Osteoblast (primary cell): ENCODE results near the gene LRRC4C. TPM values are rescaled to one million over a fixed set of nuclear protein-coding genes. Genes with fewer than 3 reads are reported as not detected.

Experiments
- DNase-seq: peaks from one replicate; pipeline ENCODE4 v3.0.0; 2011; ENCODE audit warnings: low spot score, mixed read lengths; ENCODE audit not compliant: insufficient read length; ENCODE audit errors: missing footprints
- H2AFZ ChIP-seq: 2 replicates; pipeline ENCODE4 v1.6.0; 2011; ENCODE audit warnings: mild to moderate bottlenecking, low read length
- H3K27ac ChIP-seq: 2 replicates; pipeline ENCODE4 v1.5.1; 2011; ENCODE audit warnings: mild to moderate bottlenecking, low read depth, low read length, moderate library complexity
- H3K27me3 ChIP-seq: 2 replicates; pipeline ENCODE4 v1.6.0; 2012; ENCODE audit warnings: mild to moderate bottlenecking, control low read depth, inconsistent platforms, low read length, moderate library complexity; ENCODE audit not compliant: insufficient read depth
- H3K36me3 ChIP-seq: 2 replicates; pipeline ENCODE4 v1.5.1; 2011; ENCODE audit warnings: mild to moderate bottlenecking, low read length, control low read depth, moderate library complexity; ENCODE audit not compliant: insufficient read depth
- H3K4me1 ChIP-seq: 2 replicates; pipeline ENCODE4 v1.5.1; 2011; ENCODE audit warnings: mild to moderate bottlenecking, low read length, control low read depth, moderate library complexity; ENCODE audit not compliant: insufficient read depth
- H3K4me2 ChIP-seq: 2 replicates; pipeline ENCODE4 v1.6.0; 2011; ENCODE audit warnings: mild to moderate bottlenecking, low read length; ENCODE audit not compliant: insufficient read depth
- H3K4me3 ChIP-seq: fragments of 200-600 bp; sonication (generic); 3 replicates; pipeline ENCODE4 v1.5.1; 2012; ENCODE audit warnings: mild to moderate bottlenecking, low read length, inconsistent platforms; ENCODE audit not compliant: insufficient read depth
- H3K79me2 ChIP-seq: 2 replicates; pipeline ENCODE4 v1.6.0; 2012; ENCODE audit warnings: mild to moderate bottlenecking, low read length, control low read depth, inconsistent platforms; ENCODE audit not compliant: insufficient read depth
- H3K9me3 ChIP-seq: 2 replicates; pipeline ENCODE4 v1.5.1; 2011; ENCODE audit warnings: low read depth, low read length, control low read depth
- H4K20me1 ChIP-seq: 2 replicates; pipeline ENCODE4 v1.6.0; 2012; ENCODE audit warnings: mild to moderate bottlenecking, low read length, control low read depth; ENCODE audit not compliant: insufficient read depth
- total RNA-seq: library from RNA; depleted of rRNA; stranded (reverse); fragments of >200 nt; gene quantifications from 2 replicates; pipeline ENCODE4 v1.2.3, GENCODE V29; 2012
- TF ChIP-seq, protein P1 (sequence below): IDR thresholded peaks from 2 replicates; pipeline ENCODE4 v1.5.1; 2011; ENCODE audit warnings: mild to moderate bottlenecking, low read depth, low read length, moderate library complexity; ENCODE audit errors: extremely low read depth

LRRC4C gene
- total RNA-seq, 1 donor = 2.2 TPM

DNA sequence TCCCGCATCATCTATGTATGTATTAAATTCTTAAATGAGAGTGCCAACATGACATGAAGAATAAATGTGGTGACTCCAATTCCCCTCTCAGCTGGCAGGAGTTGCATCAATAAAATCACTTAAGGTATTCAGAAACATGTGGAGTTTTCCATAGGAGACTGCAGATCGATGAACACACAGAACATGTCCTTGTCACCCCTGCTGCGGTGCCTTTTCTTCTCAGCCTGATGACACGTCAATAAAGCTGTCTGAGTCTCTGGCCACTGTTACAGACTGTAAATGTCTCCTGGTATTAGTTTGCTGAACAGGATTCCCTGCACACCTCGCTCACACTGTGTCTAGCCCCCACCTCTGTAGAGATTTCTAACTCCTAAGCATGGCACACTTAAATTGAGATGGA lies 460.5 kb downstream of the LRRC4C start:
- no peaks in the 10 kb centered on the region for H4K20me1 ChIP-seq
- DNase-seq = no peak
- no peak overlapping the region for H3K4me2 ChIP-seq
- H3K36me3 ChIP-seq = no peaks in the 10 kb centered on the region
- no peak overlapping the region for H3K4me3 ChIP-seq
- TF ChIP-seq, protein P1, sequence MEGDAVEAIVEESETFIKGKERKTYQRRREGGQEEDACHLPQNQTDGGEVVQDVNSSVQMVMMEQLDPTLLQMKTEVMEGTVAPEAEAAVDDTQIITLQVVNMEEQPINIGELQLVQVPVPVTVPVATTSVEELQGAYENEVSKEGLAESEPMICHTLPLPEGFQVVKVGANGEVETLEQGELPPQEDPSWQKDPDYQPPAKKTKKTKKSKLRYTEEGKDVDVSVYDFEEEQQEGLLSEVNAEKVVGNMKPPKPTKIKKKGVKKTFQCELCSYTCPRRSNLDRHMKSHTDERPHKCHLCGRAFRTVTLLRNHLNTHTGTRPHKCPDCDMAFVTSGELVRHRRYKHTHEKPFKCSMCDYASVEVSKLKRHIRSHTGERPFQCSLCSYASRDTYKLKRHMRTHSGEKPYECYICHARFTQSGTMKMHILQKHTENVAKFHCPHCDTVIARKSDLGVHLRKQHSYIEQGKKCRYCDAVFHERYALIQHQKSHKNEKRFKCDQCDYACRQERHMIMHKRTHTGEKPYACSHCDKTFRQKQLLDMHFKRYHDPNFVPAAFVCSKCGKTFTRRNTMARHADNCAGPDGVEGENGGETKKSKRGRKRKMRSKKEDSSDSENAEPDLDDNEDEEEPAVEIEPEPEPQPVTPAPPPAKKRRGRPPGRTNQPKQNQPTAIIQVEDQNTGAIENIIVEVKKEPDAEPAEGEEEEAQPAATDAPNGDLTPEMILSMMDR = no peak
- no peak overlapping the region for H2AFZ ChIP-seq
- H3K4me1 ChIP-seq = no peaks in the 10 kb centered on the region
- H3K27me3 ChIP-seq = no peaks in the 10 kb centered on the region
- no peaks in the 10 kb centered on the region for H3K79me2 ChIP-seq
- H3K9me3 ChIP-seq = peaks cover 2% of the 10 kb centered on the region
- no peak overlapping the region for H3K27ac ChIP-seq

DNA sequence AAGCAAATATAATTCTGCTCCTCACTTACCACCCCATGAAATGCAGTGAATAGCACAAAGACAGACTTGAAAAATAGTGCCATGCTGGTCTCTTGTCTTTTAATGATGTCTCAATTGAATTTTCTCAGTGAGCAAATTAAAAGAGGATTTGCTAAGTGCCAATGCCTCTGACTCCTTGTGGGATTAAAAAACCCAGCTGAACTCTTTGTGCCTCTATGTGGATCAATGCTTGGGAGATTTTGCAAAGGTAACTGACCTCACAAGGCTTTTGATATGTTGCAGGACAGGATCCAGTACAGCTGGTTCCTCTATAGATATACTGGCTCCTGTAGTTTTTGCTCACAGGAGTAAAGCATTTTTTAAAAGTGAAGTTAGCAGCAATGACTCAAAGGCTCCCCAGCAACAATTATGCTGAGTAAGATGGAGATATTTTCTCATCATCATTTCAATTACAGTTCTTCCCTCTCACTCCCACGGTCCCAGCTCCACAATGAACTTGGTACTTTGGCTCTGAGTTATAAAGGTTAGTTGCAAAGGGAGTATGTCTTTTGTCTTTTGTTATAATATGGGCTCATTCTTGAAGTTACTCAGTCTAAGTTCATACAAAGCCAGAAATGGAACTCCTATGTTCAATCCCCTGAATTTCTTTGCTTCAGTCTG lies 471.5 kb downstream of the LRRC4C start:
- Histone ChIP-seq H3K4me2 (no peak overlapping the region), H3K27me3 (no peaks in the 10 kb centered on the region), H3K4me1 (no peaks in the 10 kb centered on the region), H2AFZ (no peak overlapping the region), H3K4me3 (no peak overlapping the region), H4K20me1 (no peaks in the 10 kb centered on the region), H3K27ac (no peak overlapping the region), H3K9me3 (no peaks in the 10 kb centered on the region), H3K79me2 (no peaks in the 10 kb centered on the region), H3K36me3 (no peaks in the 10 kb centered on the region)
- no peak for DNase-seq
- TF ChIP-seq, protein P1 = no peak

DNA sequence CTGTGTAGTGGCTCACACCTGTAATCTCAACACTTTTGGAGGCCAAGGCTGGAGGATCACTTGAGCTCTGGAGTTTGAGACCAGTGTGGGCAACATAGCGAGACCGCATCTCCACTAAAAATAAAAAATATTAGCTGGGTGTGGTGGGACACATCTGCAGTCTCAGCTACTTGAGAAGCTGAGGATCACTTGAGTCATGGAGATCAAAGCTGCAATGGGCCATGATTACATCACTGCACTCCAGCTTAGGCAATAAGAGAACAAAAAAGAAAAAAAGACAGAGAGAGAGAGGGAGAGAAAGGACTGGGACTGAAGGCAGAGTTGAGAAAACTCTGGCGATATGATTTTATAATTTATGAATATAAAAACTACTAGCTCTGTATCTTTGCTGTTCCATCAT lies 473.1 kb downstream of the LRRC4C start:
- H3K9me3 ChIP-seq = no peaks in the 10 kb centered on the region
- H3K4me2 ChIP-seq = no peak overlapping the region
- no peaks in the 10 kb centered on the region for H3K79me2 ChIP-seq
- no peaks in the 10 kb centered on the region for H4K20me1 ChIP-seq
- no peaks in the 10 kb centered on the region for H3K4me1 ChIP-seq
- no peak overlapping the region for H3K4me3 ChIP-seq
- TF ChIP-seq, protein P1 = no peak
- no peaks in the 10 kb centered on the region for H3K36me3 ChIP-seq
- no peaks in the 10 kb centered on the region for H3K27me3 ChIP-seq
- DNase-seq = no peak
- H2AFZ ChIP-seq = no peak overlapping the region
- no peak overlapping the region for H3K27ac ChIP-seq

DNA sequence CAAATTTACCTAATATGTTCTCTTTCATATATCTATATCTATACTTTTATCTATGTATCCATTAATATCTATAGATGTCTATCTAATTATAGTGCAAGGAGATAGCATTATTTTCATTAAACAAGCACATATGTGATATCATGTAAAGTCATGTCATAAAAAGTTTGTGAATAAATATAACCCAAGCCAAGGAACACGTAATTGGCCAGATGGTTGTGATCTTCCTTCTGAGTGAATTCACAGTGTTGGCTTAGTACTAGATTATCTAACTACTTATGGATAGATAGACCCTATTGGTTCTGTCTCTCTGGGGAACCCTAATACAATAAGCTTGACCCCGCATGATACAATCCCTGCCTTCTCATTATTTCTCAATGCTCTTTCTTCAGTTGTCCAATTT lies 484.4 kb downstream of the LRRC4C start:
- no peak overlapping the region for H3K4me3 ChIP-seq
- TF ChIP-seq, protein P1 = no peak
- no peak overlapping the region for H3K4me2 ChIP-seq
- H3K36me3 ChIP-seq = no peaks in the 10 kb centered on the region
- no peaks in the 10 kb centered on the region for H4K20me1 ChIP-seq
- no peak for DNase-seq
- H3K27ac ChIP-seq = no peak overlapping the region
- no peaks in the 10 kb centered on the region for H3K4me1 ChIP-seq
- no peak overlapping the region for H2AFZ ChIP-seq
- no peaks in the 10 kb centered on the region for H3K27me3 ChIP-seq
- no peaks in the 10 kb centered on the region for H3K79me2 ChIP-seq
- H3K9me3 ChIP-seq = peaks cover 6% of the 10 kb centered on the region
